Activated naive CD4-positive, alpha-beta T cell treated with anti-CD3 and anti-CD28 coated beads, Interleukin-2, amount 10 ng/mL, durations not matched to agents 7 days and 5 days (primary cell): ENCODE data around the gene OR6B2.

Experiments used
- CTCF ChIA-PET: fragments of 350-600 bp; sonication (Branson Sonifier 250); formaldehyde crosslinking; loops from one replicate; lab custom pipeline; 2021; ENCODE audit warnings: antibody characterized with exemption; lab: Charles Lee
- DNase-seq: peaks from one replicate; pipeline ENCODE4 v3.0.0-alpha.2; 2020
- H3K27ac Mint-ChIP-seq: one replicate; pipeline ENCODE4 v1.8.0; 2021; ENCODE audit warnings: mild to moderate bottlenecking, moderate library complexity, mixed read lengths
- H3K27me3 Mint-ChIP-seq: one replicate; pipeline ENCODE4 v1.8.0; 2021; ENCODE audit warnings: mild to moderate bottlenecking, mixed read lengths
- H3K36me3 Mint-ChIP-seq: one replicate; pipeline ENCODE4 v1.8.0; 2021; ENCODE audit warnings: mixed read lengths
- H3K4me1 Mint-ChIP-seq: one replicate; pipeline ENCODE4 v1.8.0; 2021; ENCODE audit warnings: mixed read lengths
- H3K4me3 Mint-ChIP-seq: one replicate; pipeline ENCODE4 v1.8.0; 2021; ENCODE audit warnings: mild to moderate bottlenecking, moderate library complexity, mixed read lengths
- H3K9me3 Mint-ChIP-seq: one replicate; pipeline ENCODE4 v1.8.0; 2021; ENCODE audit warnings: mixed read lengths

OR6B2 gene

DNA sequence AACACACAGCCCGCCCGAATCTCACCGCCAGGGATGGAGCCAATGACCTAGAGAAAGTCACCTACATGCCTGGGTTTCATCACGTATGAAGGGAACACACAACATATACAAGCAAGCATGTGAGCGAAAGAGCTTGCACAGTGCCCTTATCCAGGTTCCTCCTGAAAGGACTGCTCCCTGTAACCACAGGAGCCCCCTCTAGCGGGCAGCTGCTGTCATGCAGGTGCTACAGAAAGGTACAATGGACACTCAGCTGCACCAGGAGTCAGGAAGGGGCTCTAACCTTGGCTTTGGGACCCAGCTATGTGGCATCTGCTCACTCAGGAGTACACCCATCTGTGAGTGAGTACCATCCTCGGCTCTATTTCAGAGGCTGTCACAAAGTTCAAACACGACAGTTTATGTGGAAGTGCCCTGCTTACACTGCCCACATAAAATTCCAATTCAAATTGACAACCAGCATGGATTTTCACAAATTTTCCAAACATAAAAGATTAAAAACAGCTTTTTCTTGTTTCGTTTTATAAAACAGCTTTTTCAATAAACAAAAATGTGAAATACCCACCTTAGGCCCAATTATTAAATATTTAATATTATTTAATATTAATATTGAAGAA is 8.6 kb downstream of the OR6B2 start:
- Mint-ChIP-seq H3K9me3 (no peaks in the 10 kb centered on the region), H3K4me3 (no peak overlapping the region), H3K4me1 (peaks cover 26% of the 10 kb centered on the region), H3K27me3 (peaks cover 8% of the 10 kb centered on the region), H3K36me3 (peaks cover 36% of the 10 kb centered on the region), H3K27ac (no peak overlapping the region)
- peak; percentile 82 for DNase-seq
- CTCF ChIA-PET: interaction anchor here (0.6 to 3.3 kb wide), 11 partner anchors 9 to 172 kb away, joined by 3 to 12 read pairs (median 3); no protein-coding TSS in a partner anchor

DNA sequence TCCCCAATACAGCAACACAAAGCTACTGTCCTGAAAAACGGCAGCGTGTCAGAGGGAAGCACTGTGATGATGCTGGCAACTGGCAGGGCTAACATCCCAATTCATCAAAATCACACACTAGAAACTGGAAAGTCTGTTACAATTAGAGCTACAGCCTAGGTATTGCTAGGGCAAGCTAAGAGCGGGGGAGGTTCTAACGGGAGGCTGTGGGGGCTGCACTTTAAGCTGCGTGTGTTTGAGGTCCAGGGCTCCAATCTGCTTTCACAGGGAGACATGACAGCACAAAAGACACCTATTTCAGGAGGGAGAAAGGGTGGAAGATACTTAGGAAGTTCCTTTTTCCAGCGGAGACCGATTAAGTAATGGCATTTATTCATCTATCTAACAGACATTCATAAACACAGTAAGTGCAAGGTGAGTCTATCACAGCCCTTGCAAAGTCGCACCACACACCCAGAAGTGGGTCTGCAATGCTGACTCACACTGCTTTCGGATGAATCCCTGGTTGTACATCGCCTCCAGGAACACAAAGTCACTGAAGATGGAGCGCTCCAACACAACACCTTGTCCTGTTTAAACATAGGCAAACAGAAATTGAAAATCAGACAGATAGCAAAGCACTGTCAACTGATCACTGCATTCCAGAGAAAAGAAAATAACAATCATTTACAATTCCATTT is 12.0 kb downstream of the OR6B2 start:
- Mint-ChIP-seq H3K27me3 (no peaks in the 10 kb centered on the region), H3K4me3 (no peak overlapping the region), H3K36me3 (peaks cover 55% of the 10 kb centered on the region), H3K27ac (no peak overlapping the region), H3K9me3 (no peaks in the 10 kb centered on the region), H3K4me1 (peaks cover 10% of the 10 kb centered on the region)
- DNase-seq: no peak
- CTCF ChIA-PET: no interaction called here

DNA sequence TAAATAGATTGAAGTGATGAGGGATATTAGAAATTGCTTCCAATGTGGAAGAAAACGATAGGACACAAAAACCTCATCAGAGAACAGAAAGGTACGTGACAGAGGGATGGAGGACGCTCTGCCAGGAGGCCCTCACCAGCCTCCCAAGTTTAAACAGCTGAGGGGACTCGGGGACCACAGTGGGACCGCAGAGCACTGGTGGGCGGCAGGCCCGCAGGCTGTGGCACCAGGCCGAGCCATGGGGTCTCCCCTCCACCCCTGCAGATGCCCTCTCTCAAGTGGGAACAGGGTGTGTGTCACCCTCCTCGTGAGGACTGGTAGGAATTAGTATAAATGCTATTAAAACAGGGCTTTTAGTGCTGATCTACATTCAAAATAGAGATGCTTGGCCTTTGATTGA is 15.9 kb downstream of the OR6B2 start:
- H3K4me1 Mint-ChIP-seq: no peaks in the 10 kb centered on the region
- DNase-seq: no peak

DNA sequence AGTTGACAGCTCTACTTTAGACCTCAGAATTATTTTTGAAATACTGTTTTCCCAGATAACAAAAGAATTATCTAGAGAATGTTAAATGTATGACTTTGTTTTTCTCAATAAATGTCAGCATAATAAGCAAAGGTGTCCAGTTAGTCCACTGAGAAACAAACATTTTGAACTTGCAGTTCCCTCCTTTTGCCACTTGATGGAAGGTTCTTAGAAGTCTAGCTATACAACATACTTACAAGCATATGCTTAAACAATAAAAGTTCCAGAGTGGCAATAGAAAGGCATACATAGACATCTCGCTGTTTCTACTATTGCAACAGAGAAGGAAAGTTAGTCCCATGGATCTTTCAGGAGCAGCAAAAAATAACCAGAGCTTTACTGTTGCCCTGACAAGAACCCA is 16.9 kb downstream of the OR6B2 start:
- Mint-ChIP-seq H3K9me3 (no peaks in the 10 kb centered on the region), H3K4me1 (no peaks in the 10 kb centered on the region), H3K4me3 (no peak overlapping the region), H3K27ac (peak overlapping the region; percentile 22), H3K36me3 (peaks cover 53% of the 10 kb centered on the region), H3K27me3 (no peaks in the 10 kb centered on the region)
- CTCF ChIA-PET: interaction anchor here (0.9 to 3.1 kb wide), 3 partner anchors 8 to 131 kb away, joined by 3 to 12 read pairs (median 4); no protein-coding TSS in a partner anchor
- DNase-seq: no peak

More for the DNA sequence above, 15.9 kb downstream of the OR6B2 start:
- Mint-ChIP-seq H3K4me3 (no peak overlapping the region), H3K27ac (no peak overlapping the region), H3K9me3 (no peaks in the 10 kb centered on the region), H3K27me3 (no peaks in the 10 kb centered on the region), H3K36me3 (peaks cover 58% of the 10 kb centered on the region)
- CTCF ChIA-PET: interaction anchor here (3.1 kb wide), 1 partner anchor 7 kb away, joined by 12 read pairs; no protein-coding TSS in a partner anchor

DNA sequence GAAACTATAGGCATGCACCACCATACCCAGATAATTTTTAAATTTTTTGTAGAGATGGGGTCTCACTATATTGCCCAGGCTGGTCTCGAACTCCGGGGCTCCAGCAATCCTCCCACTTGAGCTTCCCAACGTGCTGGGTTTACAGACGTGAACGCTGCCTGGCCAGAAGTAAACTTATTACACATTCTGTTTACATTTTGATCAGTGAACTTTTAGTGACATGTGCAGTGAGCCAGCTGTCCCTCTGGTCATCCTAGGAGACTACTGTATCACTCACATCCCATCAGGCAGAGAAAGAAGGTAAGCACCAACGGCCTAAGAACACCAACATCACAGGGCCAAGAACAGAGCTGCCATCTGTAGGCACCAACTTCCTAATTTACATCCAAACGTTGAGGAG is 27.2 kb downstream of the OR6B2 start:
- no peak for DNase-seq
- Mint-ChIP-seq H3K27ac (no peak overlapping the region), H3K36me3 (peaks cover 35% of the 10 kb centered on the region), H3K9me3 (no peaks in the 10 kb centered on the region), H3K4me1 (no peaks in the 10 kb centered on the region), H3K4me3 (no peak overlapping the region), H3K27me3 (no peaks in the 10 kb centered on the region)
- CTCF ChIA-PET: interaction anchor here (1.4 kb wide), 1 partner anchor 19 kb away, joined by 4 read pairs; no protein-coding TSS in a partner anchor

DNA sequence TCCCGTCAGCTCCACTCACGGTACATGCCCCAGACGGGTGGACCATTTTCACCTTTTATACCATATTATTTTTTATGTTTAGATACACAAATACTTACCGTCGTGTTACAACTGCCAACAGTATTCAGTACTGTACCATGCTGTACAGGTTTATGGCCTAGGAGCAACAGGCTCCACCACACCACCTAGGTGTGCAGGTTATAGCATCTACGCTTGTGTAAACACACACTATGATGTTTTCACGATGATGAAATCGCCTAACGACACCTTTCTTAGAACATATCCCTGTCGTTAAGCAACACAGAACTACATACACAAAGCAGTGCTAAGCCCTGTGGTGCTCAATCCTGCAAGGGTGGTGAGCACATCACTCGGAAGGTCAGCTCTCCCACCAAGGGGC is 29.6 kb downstream of the OR6B2 start:
- Mint-ChIP-seq H3K4me3 (no peak overlapping the region), H3K4me1 (no peaks in the 10 kb centered on the region), H3K9me3 (no peaks in the 10 kb centered on the region), H3K27ac (no peak overlapping the region), H3K27me3 (no peaks in the 10 kb centered on the region), H3K36me3 (peaks cover 29% of the 10 kb centered on the region)
- CTCF ChIA-PET: interaction anchor here (0.9 to 1.1 kb wide), 2 partner anchors 9 to 21 kb away, joined by 3 to 6 read pairs; no protein-coding TSS in a partner anchor
- DNase-seq: no peak

DNA sequence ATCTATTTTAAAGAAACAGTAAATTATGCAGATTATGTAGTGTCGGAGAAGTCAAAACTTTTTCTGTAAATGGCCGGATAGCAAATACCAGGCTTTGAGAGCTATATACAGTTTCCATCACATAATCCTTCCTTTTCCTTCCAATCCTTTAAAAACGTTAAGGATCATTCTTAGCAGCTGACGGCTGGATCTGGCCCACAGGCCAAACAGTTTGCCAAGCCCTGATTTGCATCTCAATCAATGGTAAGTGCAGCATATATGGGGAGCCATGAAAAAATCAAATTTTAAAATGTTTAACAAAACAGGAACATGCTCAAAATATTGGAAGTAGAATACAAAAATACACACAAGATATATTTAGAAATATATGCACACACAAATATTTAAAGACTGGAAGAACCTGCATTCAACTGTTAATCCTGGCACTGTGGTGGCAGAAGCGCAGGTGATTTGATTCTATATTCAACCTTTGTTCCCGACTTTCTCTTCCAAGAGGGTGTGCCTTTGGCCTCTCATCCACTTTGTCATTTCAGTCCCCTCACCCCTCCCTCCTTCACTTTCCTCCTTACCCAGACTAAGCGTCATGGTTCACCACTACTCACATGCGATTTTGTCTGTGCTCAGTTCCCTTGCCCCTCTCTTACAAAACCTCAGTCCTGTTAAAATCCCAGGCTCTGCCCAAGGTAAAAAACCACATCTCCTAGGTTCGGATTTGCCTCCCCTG is 32.4 kb downstream of the OR6B2 start:
- H3K36me3 Mint-ChIP-seq: peaks cover 17% of the 10 kb centered on the region

DNA sequence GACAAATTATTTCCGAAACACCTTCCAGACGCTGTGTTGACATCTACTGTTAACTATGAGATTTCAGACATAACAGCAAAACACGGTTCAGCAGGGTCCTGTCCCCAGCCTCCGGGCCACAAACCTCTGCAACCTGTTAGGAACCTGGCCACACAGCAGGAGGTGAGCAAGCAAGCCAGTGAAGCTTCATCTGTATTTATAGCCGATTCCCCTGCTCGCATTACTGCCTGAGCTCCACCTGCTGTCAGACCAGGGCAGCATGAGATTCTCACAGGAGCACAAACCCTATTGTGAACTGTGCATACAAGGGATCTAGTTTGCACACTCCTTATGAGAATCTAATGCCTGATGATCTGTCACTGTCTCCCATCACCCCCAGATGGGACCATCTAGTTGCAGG is 36.1 kb downstream of the OR6B2 start:
- Mint-ChIP-seq H3K27me3 (no peaks in the 10 kb centered on the region), H3K27ac (no peak overlapping the region), H3K9me3 (no peaks in the 10 kb centered on the region), H3K4me3 (no peak overlapping the region), H3K36me3 (peaks cover 11% of the 10 kb centered on the region), H3K4me1 (no peaks in the 10 kb centered on the region)
- CTCF ChIA-PET: interaction anchor here (0.9 to 1.8 kb wide), 2 partner anchors 14 to 170 kb away, joined by 3 to 6 read pairs; no protein-coding TSS in a partner anchor
- DNase-seq: no peak

More for the DNA sequence above, 32.4 kb downstream of the OR6B2 start:
- Mint-ChIP-seq H3K27ac (no peak overlapping the region), H3K27me3 (no peaks in the 10 kb centered on the region), H3K4me3 (no peak overlapping the region), H3K9me3 (no peaks in the 10 kb centered on the region), H3K4me1 (no peaks in the 10 kb centered on the region)
- no peak for DNase-seq
- CTCF ChIA-PET: no interaction called here

DNA sequence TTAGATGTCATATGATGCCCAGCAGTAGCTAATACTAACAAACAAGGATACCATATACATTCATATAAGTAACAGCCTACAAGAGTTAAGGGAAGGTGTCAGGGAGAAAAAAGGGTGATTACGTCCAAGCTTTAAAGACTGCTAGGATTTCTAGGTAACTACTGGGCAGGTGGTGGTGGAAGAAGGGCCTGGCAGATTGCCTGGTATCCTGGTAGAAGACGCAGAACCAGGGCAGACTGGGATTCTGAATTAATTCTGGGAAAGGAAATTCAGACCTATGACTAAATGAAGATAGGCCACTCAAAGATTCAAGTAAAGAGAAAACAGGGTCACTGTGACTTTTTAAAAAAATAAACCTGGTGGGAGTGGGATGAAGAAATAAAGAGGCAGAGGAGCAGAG is 36.9 kb downstream of the OR6B2 start:
- H3K4me3 Mint-ChIP-seq: no peak overlapping the region
- no peak for DNase-seq
- H3K9me3 Mint-ChIP-seq: no peaks in the 10 kb centered on the region
- CTCF ChIA-PET: interaction anchor here (0.9 to 2.7 kb wide), 5 partner anchors 11 to 169 kb away, joined by 3 to 18 read pairs (median 4); no protein-coding TSS in a partner anchor
- no peak overlapping the region for H3K27ac Mint-ChIP-seq
- H3K4me1 Mint-ChIP-seq: no peaks in the 10 kb centered on the region
- H3K27me3 Mint-ChIP-seq: no peaks in the 10 kb centered on the region
- peaks cover 14% of the 10 kb centered on the region for H3K36me3 Mint-ChIP-seq

DNA sequence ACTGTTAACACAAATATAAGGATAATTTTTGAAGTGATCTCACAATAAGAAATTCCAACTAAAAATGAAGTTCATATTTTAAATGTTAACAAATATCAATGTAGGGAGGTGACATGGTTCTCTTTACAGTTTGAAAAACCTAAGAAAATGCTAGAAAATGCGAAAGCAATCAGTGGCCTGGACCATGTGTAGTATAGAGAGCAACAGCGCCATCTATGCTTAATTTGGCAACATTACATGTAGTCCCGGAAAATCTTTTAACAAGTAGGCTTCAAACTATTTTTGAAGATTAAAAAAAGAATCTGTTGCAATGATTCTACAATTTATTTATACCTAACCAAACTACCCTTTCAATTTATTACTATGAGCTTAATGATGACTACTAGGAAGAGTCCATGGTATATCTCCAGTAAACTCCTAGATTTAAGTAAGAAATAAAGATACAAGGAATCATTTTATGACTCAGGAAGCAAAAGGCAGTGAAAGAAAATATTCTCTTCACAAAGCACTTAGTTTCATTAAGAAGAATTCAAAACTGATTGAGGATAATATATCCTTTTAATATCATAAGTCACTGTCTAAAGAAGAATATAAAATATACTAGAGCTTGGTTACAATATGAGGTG is 38.4 kb downstream of the OR6B2 start:
- Mint-ChIP-seq H3K27ac (no peak overlapping the region), H3K4me1 (no peaks in the 10 kb centered on the region), H3K36me3 (peaks cover 23% of the 10 kb centered on the region), H3K9me3 (no peaks in the 10 kb centered on the region), H3K27me3 (no peaks in the 10 kb centered on the region), H3K4me3 (no peak overlapping the region)
- CTCF ChIA-PET: interaction anchor here (1.1 to 2.8 kb wide), 6 partner anchors 9 to 64 kb away, joined by 3 to 18 read pairs (median 6); no protein-coding TSS in a partner anchor
- DNase-seq: peak; percentile 34

DNA sequence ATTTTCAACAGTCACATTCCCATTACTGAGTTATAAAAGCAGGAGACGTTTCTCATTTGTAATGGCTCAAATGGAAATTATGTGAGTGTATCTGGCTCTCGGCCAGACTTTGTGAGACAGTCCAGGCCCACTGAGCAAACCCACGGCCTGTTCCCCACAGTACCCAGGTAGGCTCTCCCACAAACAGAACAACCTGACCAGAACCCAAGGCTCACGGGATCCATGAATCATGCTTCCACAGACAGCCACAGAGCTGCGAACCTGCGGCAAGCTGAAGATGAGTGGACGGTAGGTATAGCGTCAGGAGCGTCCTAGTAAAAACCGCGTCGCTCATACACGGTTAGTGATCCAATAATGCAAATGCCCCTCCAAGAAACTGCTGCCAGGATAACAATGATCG is 39.3 kb downstream of the OR6B2 start:
- H3K27ac Mint-ChIP-seq: no peak overlapping the region
- H3K27me3 Mint-ChIP-seq: no peaks in the 10 kb centered on the region
- no peak for DNase-seq
- no peak overlapping the region for H3K4me3 Mint-ChIP-seq
- CTCF ChIA-PET: interaction anchor here (0.8 to 2.8 kb wide), 5 partner anchors 9 to 167 kb away, joined by 4 to 18 read pairs (median 5); no protein-coding TSS in a partner anchor
- H3K4me1 Mint-ChIP-seq: no peaks in the 10 kb centered on the region
- H3K36me3 Mint-ChIP-seq: peaks cover 29% of the 10 kb centered on the region
- H3K9me3 Mint-ChIP-seq: no peaks in the 10 kb centered on the region

DNA sequence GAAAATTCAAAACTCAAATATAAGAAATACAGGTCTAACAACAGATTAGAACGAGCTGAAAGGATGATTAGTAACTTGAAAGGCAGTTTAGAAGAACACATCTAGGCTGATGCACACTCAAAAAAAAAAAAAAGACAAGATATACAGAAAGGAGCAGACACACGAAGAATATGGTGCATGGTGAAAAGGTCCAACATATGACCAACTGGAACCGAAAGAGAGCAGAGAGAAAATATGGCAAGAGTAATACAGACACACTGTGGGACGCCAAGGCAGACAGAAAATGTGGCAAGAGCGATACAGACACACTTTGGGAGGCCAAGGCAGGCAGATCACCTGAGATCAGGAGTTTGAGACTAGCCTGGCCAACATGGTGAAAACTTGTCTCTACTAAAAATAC is 44.9 kb downstream of the OR6B2 start:
- Mint-ChIP-seq H3K4me3 (no peak overlapping the region), H3K27me3 (no peaks in the 10 kb centered on the region), H3K9me3 (peaks cover 4% of the 10 kb centered on the region), H3K36me3 (peaks cover 47% of the 10 kb centered on the region), H3K4me1 (no peaks in the 10 kb centered on the region), H3K27ac (no peak overlapping the region)
- no peak for DNase-seq
- CTCF ChIA-PET: no interaction called here

DNA sequence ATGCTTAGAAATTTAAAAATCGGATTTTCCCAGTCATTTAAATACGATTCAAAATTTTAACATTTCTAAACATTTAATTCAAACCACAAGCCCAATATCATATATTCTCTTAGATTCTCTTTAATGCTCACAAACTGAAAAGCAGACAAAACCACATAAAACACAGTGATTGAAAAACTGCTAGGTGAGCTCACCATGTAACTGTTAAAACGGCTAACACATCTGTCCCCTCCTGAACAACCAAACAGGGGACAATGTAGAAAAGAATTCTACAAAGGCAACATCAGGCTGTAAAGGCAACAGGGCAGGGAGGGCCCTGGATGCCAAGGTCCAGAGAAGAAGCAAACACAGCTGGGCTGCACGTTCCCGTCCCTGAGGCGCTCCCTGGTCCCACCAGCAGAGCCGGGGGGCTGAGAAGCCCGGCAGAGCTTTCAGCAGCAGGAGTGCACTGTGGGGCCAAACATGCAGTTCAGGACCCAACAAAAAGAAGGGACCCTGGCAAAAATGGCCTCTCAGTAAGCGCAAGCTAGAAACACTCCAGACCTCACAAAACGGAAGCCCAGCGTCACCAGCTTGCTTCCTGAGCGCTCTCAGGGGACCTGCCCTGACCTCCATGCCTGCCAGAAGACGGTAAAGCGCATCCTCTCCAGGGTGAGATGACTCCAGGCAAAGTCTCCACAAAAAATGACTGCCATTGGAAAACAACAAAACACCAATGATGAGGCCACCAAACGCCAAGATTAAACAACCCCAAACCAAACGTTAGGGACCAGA is 45.6 kb downstream of the OR6B2 start:
- peaks cover 4% of the 10 kb centered on the region for H3K9me3 Mint-ChIP-seq
- no peak overlapping the region for H3K27ac Mint-ChIP-seq
- DNase-seq: no peak
- CTCF ChIA-PET: interaction anchor here (0.6 kb wide), 1 partner anchor 420 kb away, joined by 3 read pairs; no protein-coding TSS in a partner anchor
- H3K4me1 Mint-ChIP-seq: no peaks in the 10 kb centered on the region
- no peaks in the 10 kb centered on the region for H3K27me3 Mint-ChIP-seq
- no peak overlapping the region for H3K4me3 Mint-ChIP-seq
- peaks cover 47% of the 10 kb centered on the region for H3K36me3 Mint-ChIP-seq
